Measurements from ENCODE around the gene UBAC1.

UBAC1 gene

DNA sequence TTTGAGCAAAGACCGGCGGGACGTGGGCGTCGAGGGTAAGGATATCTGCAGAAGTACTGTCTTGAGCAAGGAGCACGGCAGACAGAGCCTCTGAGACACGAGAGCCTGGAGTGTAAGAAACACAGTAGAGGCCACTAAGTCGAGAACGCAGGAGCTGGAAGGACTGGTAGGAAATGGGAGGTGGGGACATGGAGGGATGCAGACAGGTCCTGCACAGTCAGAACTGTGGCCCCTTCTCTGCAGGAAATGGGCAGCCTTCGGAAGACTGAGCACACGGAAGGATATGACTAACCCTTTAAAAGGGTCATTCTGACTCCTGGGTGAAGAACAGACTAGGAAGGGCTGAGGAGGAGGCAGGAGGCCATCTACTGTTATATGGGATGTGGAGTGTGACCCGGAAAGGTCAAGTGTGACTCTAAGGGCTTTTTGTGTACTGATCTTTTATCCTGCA is 52.4 kb downstream of the UBAC1 start:
- TF ChIP-seq, protein P1, sequence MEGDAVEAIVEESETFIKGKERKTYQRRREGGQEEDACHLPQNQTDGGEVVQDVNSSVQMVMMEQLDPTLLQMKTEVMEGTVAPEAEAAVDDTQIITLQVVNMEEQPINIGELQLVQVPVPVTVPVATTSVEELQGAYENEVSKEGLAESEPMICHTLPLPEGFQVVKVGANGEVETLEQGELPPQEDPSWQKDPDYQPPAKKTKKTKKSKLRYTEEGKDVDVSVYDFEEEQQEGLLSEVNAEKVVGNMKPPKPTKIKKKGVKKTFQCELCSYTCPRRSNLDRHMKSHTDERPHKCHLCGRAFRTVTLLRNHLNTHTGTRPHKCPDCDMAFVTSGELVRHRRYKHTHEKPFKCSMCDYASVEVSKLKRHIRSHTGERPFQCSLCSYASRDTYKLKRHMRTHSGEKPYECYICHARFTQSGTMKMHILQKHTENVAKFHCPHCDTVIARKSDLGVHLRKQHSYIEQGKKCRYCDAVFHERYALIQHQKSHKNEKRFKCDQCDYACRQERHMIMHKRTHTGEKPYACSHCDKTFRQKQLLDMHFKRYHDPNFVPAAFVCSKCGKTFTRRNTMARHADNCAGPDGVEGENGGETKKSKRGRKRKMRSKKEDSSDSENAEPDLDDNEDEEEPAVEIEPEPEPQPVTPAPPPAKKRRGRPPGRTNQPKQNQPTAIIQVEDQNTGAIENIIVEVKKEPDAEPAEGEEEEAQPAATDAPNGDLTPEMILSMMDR (IDR thresholded peaks at IDR 0.05; ENCODE audit: control insufficient read depth, insufficient read depth, low read depth, low read length, missing control alignments) = no peak
- peak overlapping the region; percentile 86 for H3K4me3 ChIP-seq (ENCODE audit: control insufficient read depth, low read depth, low read length)
- no peak for DNase-seq (ENCODE audit: low read depth)

GRCh38 chr9:135908093-135908753 is 53.0 kb downstream of the UBAC1 start:
- H3K4me3 ChIP-seq (ENCODE audit: control insufficient read depth, low read depth, low read length) = peak overlapping the region; percentile 86
- no peak for DNase-seq (ENCODE audit: low read depth)
- TF ChIP-seq, protein P1 (IDR thresholded peaks at IDR 0.05; ENCODE audit: control insufficient read depth, insufficient read depth, low read depth, low read length, missing control alignments) = no peak

GRCh38 chr9:135907431-135908092 is 53.6 kb downstream of the UBAC1 start, which contains the start of gene CAMSAP1:
CAMSAP1 (minus strand) TSS chr9:135907546; CDS start chr9:135907159, 387 bp downstream.
- peak; percentile 52 for DNase-seq (ENCODE audit: low read depth)
- TF ChIP-seq, protein P1 (IDR thresholded peaks at IDR 0.05; ENCODE audit: control insufficient read depth, insufficient read depth, low read depth, low read length, missing control alignments) = no peak
- peak within 1 kb of the TSS; percentile 86 for H3K4me3 ChIP-seq (ENCODE audit: control insufficient read depth, low read depth, low read length)

- H3K4me3 ChIP-seq (ENCODE audit: control insufficient read depth, low read depth, low read length) = peak overlapping the region; percentile 41
- DNase-seq (ENCODE audit: low read depth) = no peak
These were observed 54.2 kb downstream of the UBAC1 start for GRCh38 chr9:135907006-135907430.

GRCh38 chr9:135906291-135907005 is 54.7 kb downstream of the UBAC1 start:
- H3K4me3 ChIP-seq (ENCODE audit: control insufficient read depth, low read depth, low read length) = peak overlapping the region; percentile 41
- DNase-seq (ENCODE audit: low read depth) = no peak
- TF ChIP-seq, protein P1 (IDR thresholded peaks at IDR 0.05; ENCODE audit: control insufficient read depth, insufficient read depth, low read depth, low read length, missing control alignments) = no peak

More at GRCh38 chr9:135907006-135907430, 54.2 kb downstream of the UBAC1 start:
- TF ChIP-seq, protein P1 (IDR thresholded peaks at IDR 0.05; ENCODE audit: control insufficient read depth, insufficient read depth, low read depth, low read length, missing control alignments) = no peak

Data from AG09309 (cell line).